Left ventricle myocardium inferior (tissue), 1 donor: Measurements from ENCODE around the gene GOLT1B. TPM values are rescaled to one million over a fixed set of nuclear protein-coding genes. Genes with fewer than 3 reads are reported as not detected.

Source experiments
- DNase-seq: peaks from one replicate; pipeline ENCODE4 v3.0.0-alpha.2; 2020
- H3K27ac ChIP-seq: fragments of 200-600 bp; replicated peaks from 2 replicates; pipeline ENCODE4 v1.8.0; 2021
- H3K27me3 ChIP-seq: fragments of 200-600 bp; 2 replicates; pipeline ENCODE4 v1.8.0; 2021; ENCODE audit warnings: low read depth
- H3K36me3 ChIP-seq: fragments of 200-600 bp; 2 replicates; pipeline ENCODE4 v1.8.0; 2021
- H3K4me1 ChIP-seq: fragments of 200-600 bp; 2 replicates; pipeline ENCODE4 v1.8.0; 2021
- H3K4me3 ChIP-seq: fragments of 200-600 bp; 2 replicates; pipeline ENCODE4 v1.8.0; 2021; ENCODE audit warnings: mild to moderate bottlenecking, moderate library complexity
- H3K9me3 ChIP-seq: fragments of 200-600 bp; replicated peaks from 2 replicates; pipeline ENCODE4 v1.8.0; 2021
- intact Hi-C: fragments of 100-400 bp; cut with micrococcal nuclease; formaldehyde crosslinking; loops from one replicate; pipeline ENCODE4 v1.11.0; 2022
- total RNA-seq: library from RNA; stranded (reverse); fragmentation: NEBNext Ultra II Directional; extraction: Animal tissue kit (Norgen Biotek cat#: 25700); gene quantifications from one replicate; pipeline ENCODE4 v1.2.1, GENCODE V29; 2021
- TF ChIP-seq, protein P1 (sequence below): fragments of 200-600 bp; IDR thresholded peaks from 2 replicates; pipeline ENCODE4 v1.8.0; 2021; ENCODE audit warnings: antibody characterized with exemption, mild to moderate bottlenecking, borderline replicate concordance
- donor health status: DM: no; HTN: yes; CAD: no; lungs with severe emphysema.

Gene GOLT1B
- total RNA-seq, 1 donor from 2014 or later = 17.5 TPM

DNA sequence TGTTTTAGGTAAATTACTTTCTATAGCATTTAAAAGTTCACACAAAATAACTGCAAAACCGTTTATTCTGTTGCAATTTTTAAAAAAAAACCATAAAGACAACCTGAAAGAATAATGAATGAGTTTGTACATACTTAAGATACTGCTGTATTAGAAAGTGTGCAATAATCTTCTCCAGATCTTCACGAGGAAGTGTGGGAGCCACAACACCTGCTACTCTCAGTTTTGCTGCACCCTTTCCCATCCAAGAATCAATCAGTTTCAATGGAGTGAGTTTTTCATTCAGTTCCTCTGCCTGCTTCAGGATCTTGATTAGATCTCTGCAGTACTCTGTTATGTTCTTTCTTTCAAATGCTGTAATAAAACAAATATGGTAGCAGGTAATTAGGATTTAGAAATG is 30.3 kb upstream of the GOLT1B start:
- H3K9me3 ChIP-seq = no peaks in the 10 kb centered on the region
- H3K27ac ChIP-seq = no peak overlapping the region
- TF ChIP-seq, protein P1, sequence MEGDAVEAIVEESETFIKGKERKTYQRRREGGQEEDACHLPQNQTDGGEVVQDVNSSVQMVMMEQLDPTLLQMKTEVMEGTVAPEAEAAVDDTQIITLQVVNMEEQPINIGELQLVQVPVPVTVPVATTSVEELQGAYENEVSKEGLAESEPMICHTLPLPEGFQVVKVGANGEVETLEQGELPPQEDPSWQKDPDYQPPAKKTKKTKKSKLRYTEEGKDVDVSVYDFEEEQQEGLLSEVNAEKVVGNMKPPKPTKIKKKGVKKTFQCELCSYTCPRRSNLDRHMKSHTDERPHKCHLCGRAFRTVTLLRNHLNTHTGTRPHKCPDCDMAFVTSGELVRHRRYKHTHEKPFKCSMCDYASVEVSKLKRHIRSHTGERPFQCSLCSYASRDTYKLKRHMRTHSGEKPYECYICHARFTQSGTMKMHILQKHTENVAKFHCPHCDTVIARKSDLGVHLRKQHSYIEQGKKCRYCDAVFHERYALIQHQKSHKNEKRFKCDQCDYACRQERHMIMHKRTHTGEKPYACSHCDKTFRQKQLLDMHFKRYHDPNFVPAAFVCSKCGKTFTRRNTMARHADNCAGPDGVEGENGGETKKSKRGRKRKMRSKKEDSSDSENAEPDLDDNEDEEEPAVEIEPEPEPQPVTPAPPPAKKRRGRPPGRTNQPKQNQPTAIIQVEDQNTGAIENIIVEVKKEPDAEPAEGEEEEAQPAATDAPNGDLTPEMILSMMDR = no peak
- H3K36me3 ChIP-seq = peaks cover 89% of the 10 kb centered on the region
- no peak for DNase-seq
- H3K27me3 ChIP-seq = no peaks in the 10 kb centered on the region
- no peaks in the 10 kb centered on the region for H3K4me1 ChIP-seq
- intact Hi-C loops = no loop called here
- H3K4me3 ChIP-seq = no peak overlapping the region

DNA sequence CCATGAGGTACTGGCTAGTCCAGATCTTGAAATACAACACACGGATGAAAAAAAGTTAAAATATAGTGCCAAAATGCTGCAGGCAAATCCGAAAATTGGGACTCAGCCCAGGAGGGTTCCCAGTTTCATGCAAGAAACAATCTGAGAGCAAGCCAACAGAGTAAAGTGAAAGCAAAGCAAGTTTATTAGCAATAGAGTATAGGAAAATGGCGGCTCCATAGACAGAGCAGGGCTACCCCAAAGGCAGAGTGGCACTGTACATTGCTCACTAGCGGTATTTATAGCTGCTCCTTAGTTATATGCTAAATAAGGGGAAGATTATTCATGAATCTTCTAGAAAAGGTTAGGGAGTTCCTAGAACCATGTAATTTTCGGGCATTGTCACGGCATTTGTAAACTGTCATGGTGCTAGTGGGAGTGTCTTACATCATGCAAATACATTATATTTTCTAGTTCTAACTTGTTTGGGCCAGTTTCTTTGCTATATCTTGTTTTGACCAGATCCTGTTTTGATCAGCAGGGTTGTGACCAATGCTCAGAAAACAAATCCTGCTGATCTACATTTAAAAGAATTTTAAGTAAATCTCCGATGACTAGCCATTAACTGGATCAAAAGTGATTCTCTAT is 29.3 kb upstream of the GOLT1B start:
- Histone ChIP-seq H3K4me1 (no peaks in the 10 kb centered on the region), H3K27me3 (no peaks in the 10 kb centered on the region), H3K9me3 (no peaks in the 10 kb centered on the region), H3K36me3 (peaks cover 92% of the 10 kb centered on the region), H3K27ac (no peak overlapping the region), H3K4me3 (no peak overlapping the region)
- DNase-seq = no peak
- TF ChIP-seq, protein P1 = no peak
- intact Hi-C loops = no loop called here

DNA sequence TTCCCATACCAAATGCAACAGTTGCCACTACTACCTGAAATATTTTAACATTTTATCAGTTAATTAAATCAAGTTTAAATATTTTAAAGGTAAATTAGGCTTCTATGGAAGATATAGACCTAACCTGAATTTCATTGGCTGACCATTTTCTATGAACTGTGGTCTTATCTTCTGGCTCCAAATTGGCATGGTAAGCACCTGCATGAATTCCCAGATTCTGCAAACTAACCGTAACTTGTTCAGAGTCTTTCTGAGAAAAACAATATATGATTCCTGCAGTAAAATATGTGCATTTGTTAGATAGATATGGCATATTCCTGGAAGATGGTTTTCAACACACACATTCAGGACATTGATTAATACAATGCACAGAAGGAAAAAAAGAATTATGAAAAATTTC is 26.0 kb upstream of the GOLT1B start:
- Histone ChIP-seq H3K27me3 (no peaks in the 10 kb centered on the region), H3K27ac (no peak overlapping the region), H3K4me3 (no peak overlapping the region), H3K9me3 (no peaks in the 10 kb centered on the region), H3K4me1 (no peaks in the 10 kb centered on the region), H3K36me3 (peaks cover 96% of the 10 kb centered on the region)
- TF ChIP-seq, protein P1 = no peak
- intact Hi-C loops = no loop called here
- DNase-seq = no peak

DNA sequence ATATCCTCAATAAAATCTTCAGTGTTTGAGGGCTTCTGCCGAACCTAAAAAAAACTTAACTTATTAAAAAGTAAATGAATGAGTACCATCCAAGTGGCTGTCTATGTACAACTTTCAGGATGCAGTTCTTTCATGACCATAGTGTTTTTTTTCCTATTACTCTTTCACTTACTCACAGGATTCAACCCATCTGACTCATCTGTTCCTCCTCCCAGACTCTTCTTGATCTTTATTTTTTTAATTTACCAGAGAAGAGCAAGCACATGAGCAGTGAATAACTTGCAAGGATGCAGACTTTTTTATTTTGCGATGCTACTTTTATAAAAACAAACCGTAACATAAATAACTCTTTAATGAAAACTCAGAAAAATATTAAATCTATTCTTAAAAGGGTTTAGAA is 24.6 kb upstream of the GOLT1B start:
- TF ChIP-seq, protein P1 = no peak
- intact Hi-C loops = no loop called here
- DNase-seq = no peak

DNA sequence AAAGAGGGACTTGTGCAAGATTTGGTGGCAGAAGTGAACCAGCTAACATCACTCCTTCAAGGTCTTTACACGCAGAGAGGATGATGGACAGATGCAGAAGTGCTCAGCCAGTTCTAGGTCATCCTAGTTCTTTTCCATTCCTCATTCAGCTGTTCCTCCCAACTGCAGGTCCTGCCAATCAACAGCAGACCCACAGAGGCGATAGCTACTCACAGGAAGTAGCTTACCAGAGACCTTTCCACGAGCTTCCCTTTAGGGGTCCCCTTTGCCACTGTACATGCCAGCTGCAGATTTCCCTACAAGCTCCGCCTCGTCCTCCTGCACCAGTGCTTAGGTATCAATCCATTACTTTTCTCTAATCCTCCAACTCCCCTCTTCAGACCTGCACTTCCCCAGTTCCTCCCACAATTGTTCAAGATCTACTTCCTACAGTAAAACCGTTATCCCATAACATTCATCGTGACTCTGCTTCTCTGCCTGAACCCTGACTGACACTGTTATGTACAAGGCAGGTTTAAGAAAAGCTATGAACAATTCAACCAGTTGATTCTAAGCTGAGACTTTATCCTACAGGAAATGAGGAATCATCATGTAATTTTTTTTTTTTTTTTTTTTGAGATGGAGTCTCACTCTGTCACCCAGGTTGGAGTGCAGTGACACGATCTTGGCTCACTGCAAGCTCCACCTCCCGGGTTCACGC is 22.7 kb upstream of the GOLT1B start:
- TF ChIP-seq, protein P1 = no peak
- H3K4me3 ChIP-seq = no peak overlapping the region
- no peaks in the 10 kb centered on the region for H3K9me3 ChIP-seq
- H3K27me3 ChIP-seq = no peaks in the 10 kb centered on the region
- peaks cover 93% of the 10 kb centered on the region for H3K36me3 ChIP-seq
- H3K4me1 ChIP-seq = no peaks in the 10 kb centered on the region
- intact Hi-C loops = no loop called here
- no peak for DNase-seq
- H3K27ac ChIP-seq = no peak overlapping the region

More for the DNA sequence above, 24.6 kb upstream of the GOLT1B start:
- Histone ChIP-seq H3K27me3 (no peaks in the 10 kb centered on the region), H3K4me3 (no peak overlapping the region), H3K4me1 (no peaks in the 10 kb centered on the region), H3K9me3 (no peaks in the 10 kb centered on the region), H3K36me3 (peaks cover 96% of the 10 kb centered on the region), H3K27ac (no peak overlapping the region)
